ENCODE results near the gene TCEA2. TPM values are rescaled to one million over a fixed set of nuclear protein-coding genes. Genes with fewer than 3 reads are reported as not detected.

The TCEA2 gene
- total and polyA plus RNA-seq, 2 of the 13 experiments (the other 11 are each of a cell fraction or from before 2014, with no cell fraction given) = 28.1 to 33.7 TPM

GRCh38 chr20:64080813-64081623 lies 18.0 kb downstream of the TCEA2 start (continued):
- TF ChIP-seq ZNF503 (CRISPR knock-in tag; IDR thresholded peaks at IDR 0.05) (no peak), RFXANK (CRISPR knock-in tag; IDR thresholded peaks at IDR 0.05) (no peak), HNRNPH1 (optimal IDR thresholded peaks at IDR 0.05; ENCODE audit: low read depth, low read length) (no peak), PHB2 (IDR thresholded peaks at IDR 0.05; ENCODE audit: partially characterized antibody) (no peak), KDM5B (CRISPR knock-in tag; IDR thresholded peaks at IDR 0.05; ENCODE audit: borderline replicate concordance) (no peak; the same call in 1 of the 2 replicates), ARID4A (CRISPR knock-in tag; IDR thresholded peaks at IDR 0.05; ENCODE audit: borderline replicate concordance) (no peak), SNAI1 (CRISPR knock-in tag; IDR thresholded peaks at IDR 0.05; ENCODE audit: borderline replicate concordance) (no peak), PPARG (CRISPR knock-in tag; conservative IDR thresholded peaks at IDR 0.05) (no peak), KDM6A (CRISPR knock-in tag; IDR thresholded peaks at IDR 0.05; ENCODE audit: low read depth) (no peak), MIXL1 (CRISPR knock-in tag; IDR thresholded peaks at IDR 0.05) (no peak), SRSF1 (optimal IDR thresholded peaks at IDR 0.05; ENCODE audit: low read depth, low read length) (peak; percentile 75), FOSL2 (CRISPR knock-in tag; IDR thresholded peaks at IDR 0.05) (no peak), ZFP90 (CRISPR knock-in tag; IDR thresholded peaks at IDR 0.05; ENCODE audit: borderline replicate concordance) (no peak), ZBTB20 (CRISPR knock-in tag; IDR thresholded peaks at IDR 0.05; ENCODE audit: borderline replicate concordance, low read depth) (no peak), ZBTB7B (CRISPR knock-in tag; IDR thresholded peaks at IDR 0.05) (no peak), ZNF20 (CRISPR knock-in tag; IDR thresholded peaks at IDR 0.05) (no peak), SP2 (CRISPR knock-in tag; IDR thresholded peaks at IDR 0.05) (no peak), FOXK2 (IDR thresholded peaks at IDR 0.05) (no peak), MTERF4 (CRISPR knock-in tag; IDR thresholded peaks at IDR 0.05) (0 out of 2 replicates have a peak, but pooled peaks have one; percentile 27), THRA (CRISPR knock-in tag; IDR thresholded peaks at IDR 0.05; ENCODE audit: borderline replicate concordance) (peak; percentile 90; the same call in 1 of the 2 replicates)
